Sigmoid colon (tissue), 7 donors: ENCODE measurements around the gene C5orf52. TPM values are rescaled to one million over a fixed set of nuclear protein-coding genes. Genes with fewer than 3 reads are reported as not detected.
A peak's percentile ranks its signal among the peaks of the same experiment; 100 is the strongest.

Source experiments
- DNase-seq: peaks from one replicate; pipeline ENCODE4 v3.0.0-alpha.2; 2019
- H3K27ac ChIP-seq, 4 donors: fragments of 200-600 bp; sonication (generic); one replicate each; pipeline ENCODE4 v1.5.1; 2016 to 2019; ENCODE audit warnings: mild to moderate bottlenecking in 1 of 4
- H3K27me3 ChIP-seq, 3 donors: fragments of 200-600 bp; sonication (generic); one replicate each; pipeline ENCODE4 v1.5.1; 2019; ENCODE audit warnings: mild to moderate bottlenecking in 1 of 3
- H3K36me3 ChIP-seq, 4 donors: fragments of 200-600 bp; sonication (generic); one replicate each; pipeline ENCODE4 v1.5.1; 2016 to 2019
- H3K4me1 ChIP-seq, 4 donors: fragments of 200-600 bp; sonication (generic); one replicate each; pipeline ENCODE4 v1.5.1; 2017 to 2019
- H3K4me3 ChIP-seq, 4 donors: fragments of 200-600 bp; sonication (generic); one replicate each; pipeline ENCODE4 v1.5.1; 2017 to 2019; ENCODE audit warnings: mild to moderate bottlenecking in 2 of 4, moderate library complexity in 1 of 4
- H3K9me3 ChIP-seq, 4 donors: fragments of 200-600 bp in 3 of 4; sonication (generic) in 3 of 4; one replicate each; pipeline versions ENCODE4 v1.5.1 to v1.6.1; 2013 to 2019
- EP300 ChIP-seq, 4 donors: sonication (generic); formaldehyde crosslinking; IDR thresholded peaks; one replicate each; pipeline ENCODE4 v1.6.1; 2017; ENCODE audit warnings: antibody characterized with exemption in 4 of 4
- POLR2A ChIP-seq, 2 donors: fragments of 450-650 bp; IDR thresholded peaks; one replicate each; pipeline ENCODE4 v1.6.1; 2016; ENCODE audit warnings: antibody characterized with exemption in 2 of 2, mild to moderate bottlenecking in 2 of 2, moderate library complexity in 2 of 2
- POLR2AphosphoS5 ChIP-seq, 4 donors: sonication (generic); formaldehyde crosslinking; IDR thresholded peaks; one replicate each; pipeline ENCODE4 v1.6.1; 2017; ENCODE audit warnings: antibody characterized with exemption in 4 of 4
- WGBS, 2 donors: extraction: QIAGEN DNeasy Blood & Tissue Kit; methylation state at CpG; one replicate each; pipeline ENCODE4 v1.1.7; 2013; 5-methylcytosine and 5-hydroxymethylcytosine counted together
- intact Hi-C: fragments of 100-400 bp; cut with DNase I; formaldehyde crosslinking; loops from one replicate; pipeline ENCODE4 v1.15.1; 2023
- polyA plus RNA-seq, 3 donors: library from polyadenylated mRNA; stranded (reverse); fragments of 200-250 nt; gene quantifications; one replicate each; pipeline ENCODE4 v1.2.3, GENCODE V29; 2013
- total RNA-seq, 4 donors: library from RNA; depleted of rRNA; stranded (reverse); fragments of >200 nt; gene quantifications; one replicate each; pipeline ENCODE4 v1.1.0, GENCODE V29; 2016
- TF ChIP-seq, protein P1 (sequence below), 4 experiments: fragments of 450-650 bp in 3 of 4; fragments of 200-600 bp in 1 of 4; IDR thresholded peaks; one replicate each; pipeline ENCODE4 v1.5.1; 2016 to 2019; ENCODE audit warnings: antibody characterized with exemption in 4 of 4, mild to moderate bottlenecking in 3 of 4, moderate library complexity in 2 of 4
- donor health status: healthy with polysubstance abuse.
- donor health status: Bipolar disorder and iron deficiency.
- donor health status: healthy.

The C5orf52 gene
- total and polyA plus RNA-seq, 7 donors: 0.48 TPM; not detected in 6

DNA sequence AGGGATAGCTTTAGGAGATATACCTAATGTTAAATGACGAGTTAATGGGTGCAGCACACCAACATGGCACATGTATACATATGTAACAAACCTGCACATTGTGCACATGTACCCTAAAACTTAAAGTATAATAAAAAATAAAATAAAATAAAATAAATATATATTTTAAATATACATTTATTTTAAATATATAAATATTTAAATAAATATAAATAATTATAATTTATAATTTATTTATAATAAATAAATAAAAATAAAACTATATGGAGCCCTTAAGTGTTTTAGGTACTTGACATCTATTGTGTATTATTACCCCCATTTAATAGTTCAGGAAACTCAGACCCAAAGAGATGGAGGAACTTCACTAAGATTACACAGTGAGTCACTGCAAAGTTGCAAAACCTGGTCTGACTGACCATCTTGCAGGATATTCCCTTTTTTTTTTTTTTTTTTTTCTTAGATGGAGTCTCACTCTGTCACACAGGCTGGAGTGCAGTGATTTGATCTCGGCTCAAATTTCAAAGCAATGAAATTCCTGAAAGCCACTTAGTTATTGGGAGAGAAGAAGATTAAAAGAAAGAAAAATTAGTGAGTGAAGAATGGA is 5.8 kb upstream of the C5orf52 start:
- Histone ChIP-seq H3K4me1 (peaks cover 0 to 4% (median under 1%) of the 10 kb centered on the region in 4 donors), H3K9me3 (peaks cover 0 to 2% (median 0%) of the 10 kb centered on the region in 4 donors), H3K36me3 (no peaks in the 10 kb centered on the region), H3K27me3 (peaks cover 0 to 3% (median 2%) of the 10 kb centered on the region in 3 donors), H3K4me3 (no peak overlapping the region), H3K27ac (no peak overlapping the region)
- intact Hi-C loops: no loop called here
- no peak for DNase-seq
- TF ChIP-seq POLR2AphosphoS5 (IDR thresholded peaks at IDR 0.05): no peak
- TF ChIP-seq, protein P1, sequence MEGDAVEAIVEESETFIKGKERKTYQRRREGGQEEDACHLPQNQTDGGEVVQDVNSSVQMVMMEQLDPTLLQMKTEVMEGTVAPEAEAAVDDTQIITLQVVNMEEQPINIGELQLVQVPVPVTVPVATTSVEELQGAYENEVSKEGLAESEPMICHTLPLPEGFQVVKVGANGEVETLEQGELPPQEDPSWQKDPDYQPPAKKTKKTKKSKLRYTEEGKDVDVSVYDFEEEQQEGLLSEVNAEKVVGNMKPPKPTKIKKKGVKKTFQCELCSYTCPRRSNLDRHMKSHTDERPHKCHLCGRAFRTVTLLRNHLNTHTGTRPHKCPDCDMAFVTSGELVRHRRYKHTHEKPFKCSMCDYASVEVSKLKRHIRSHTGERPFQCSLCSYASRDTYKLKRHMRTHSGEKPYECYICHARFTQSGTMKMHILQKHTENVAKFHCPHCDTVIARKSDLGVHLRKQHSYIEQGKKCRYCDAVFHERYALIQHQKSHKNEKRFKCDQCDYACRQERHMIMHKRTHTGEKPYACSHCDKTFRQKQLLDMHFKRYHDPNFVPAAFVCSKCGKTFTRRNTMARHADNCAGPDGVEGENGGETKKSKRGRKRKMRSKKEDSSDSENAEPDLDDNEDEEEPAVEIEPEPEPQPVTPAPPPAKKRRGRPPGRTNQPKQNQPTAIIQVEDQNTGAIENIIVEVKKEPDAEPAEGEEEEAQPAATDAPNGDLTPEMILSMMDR (IDR thresholded peaks at IDR 0.05): no peak
- TF ChIP-seq EP300 (IDR thresholded peaks at IDR 0.05): no peak
- TF ChIP-seq POLR2A (IDR thresholded peaks at IDR 0.05): no peak
- WGBS, 2 donors: 86 to 87% methylated on average over 2 of the region's 2 CpGs

DNA sequence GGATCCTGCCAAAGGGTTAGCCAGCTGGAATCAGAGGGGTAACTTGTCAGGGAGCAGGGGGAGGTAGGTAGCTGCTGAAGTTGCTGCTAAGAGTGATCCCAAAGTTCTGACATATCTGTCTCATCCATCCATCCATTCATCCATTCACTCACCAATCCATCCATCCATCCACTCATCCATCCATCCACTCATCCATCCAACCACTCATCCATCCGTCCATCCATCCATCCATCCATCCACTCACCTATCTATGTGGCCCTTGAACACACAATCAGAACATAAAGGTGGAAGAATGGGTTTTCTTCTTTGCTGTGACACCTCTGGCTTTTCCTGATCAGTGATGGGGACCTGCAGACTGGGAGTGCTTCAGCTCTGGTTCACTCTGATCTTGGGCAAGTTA is 3.0 kb upstream of the C5orf52 start:
- Histone ChIP-seq H3K4me3 (no peak overlapping the region), H3K4me1 (peaks cover 0 to 16% (median 12%) of the 10 kb centered on the region in 4 donors), H3K36me3 (no peaks in the 10 kb centered on the region), H3K27ac (no peak overlapping the region), H3K27me3 (peaks cover 0 to 17% (median 2%) of the 10 kb centered on the region in 3 donors), H3K9me3 (no peaks in the 10 kb centered on the region)
- WGBS, 2 donors: 87 to 91% methylated on average over 1 of the region's 1 CpG
- no peak for DNase-seq
- intact Hi-C loops: no loop called here
- no peak for TF ChIP-seq EP300 (IDR thresholded peaks at IDR 0.05)
- no peak for TF ChIP-seq POLR2AphosphoS5 (IDR thresholded peaks at IDR 0.05)
- TF ChIP-seq, protein P1 (IDR thresholded peaks at IDR 0.05): no peak

DNA sequence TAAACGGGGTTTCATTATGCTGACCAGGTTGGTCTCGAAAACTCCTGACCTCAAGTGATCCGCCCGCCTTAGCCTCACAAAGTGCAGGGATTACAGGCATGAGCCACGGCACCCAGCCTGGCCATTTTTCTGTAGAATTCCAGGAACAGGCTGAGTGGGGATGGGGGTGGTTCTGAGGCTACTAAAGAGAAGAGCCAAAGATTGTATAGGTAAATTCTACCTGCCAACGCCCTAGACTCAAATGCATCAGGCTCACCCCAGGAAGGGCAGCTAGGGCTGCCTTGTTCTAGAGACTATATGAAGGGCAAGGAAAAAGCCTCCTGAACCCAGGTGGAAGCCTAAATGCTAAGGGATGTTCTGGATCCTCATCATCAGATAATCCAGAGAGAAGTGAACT is 1.6 kb upstream of the C5orf52 start:
- H3K4me1 ChIP-seq: peaks cover 0 to 16% (median 12%) of the 10 kb centered on the region in 4 donors
- intact Hi-C loops: loop anchor here (5.0 kb wide), 1 partner anchor 92 kb away; the partner anchor contains the start of gene ADAM19
- WGBS, 2 donors: 20 to 78% methylated on average over 6 of the region's 6 CpGs
- DNase-seq: no peak
- no peaks in the 10 kb centered on the region for H3K9me3 ChIP-seq
- peaks cover 0 to 17% (median 2%) of the 10 kb centered on the region in 3 donors for H3K27me3 ChIP-seq
- no peak overlapping the region for H3K27ac ChIP-seq
- H3K36me3 ChIP-seq: no peaks in the 10 kb centered on the region
- TF ChIP-seq POLR2A (IDR thresholded peaks at IDR 0.05): no peak
- TF ChIP-seq, protein P1 (IDR thresholded peaks at IDR 0.05): no peak
- TF ChIP-seq POLR2AphosphoS5 (IDR thresholded peaks at IDR 0.05): no peak
- no peak for TF ChIP-seq EP300 (IDR thresholded peaks at IDR 0.05)
- no peak overlapping the region for H3K4me3 ChIP-seq

DNA sequence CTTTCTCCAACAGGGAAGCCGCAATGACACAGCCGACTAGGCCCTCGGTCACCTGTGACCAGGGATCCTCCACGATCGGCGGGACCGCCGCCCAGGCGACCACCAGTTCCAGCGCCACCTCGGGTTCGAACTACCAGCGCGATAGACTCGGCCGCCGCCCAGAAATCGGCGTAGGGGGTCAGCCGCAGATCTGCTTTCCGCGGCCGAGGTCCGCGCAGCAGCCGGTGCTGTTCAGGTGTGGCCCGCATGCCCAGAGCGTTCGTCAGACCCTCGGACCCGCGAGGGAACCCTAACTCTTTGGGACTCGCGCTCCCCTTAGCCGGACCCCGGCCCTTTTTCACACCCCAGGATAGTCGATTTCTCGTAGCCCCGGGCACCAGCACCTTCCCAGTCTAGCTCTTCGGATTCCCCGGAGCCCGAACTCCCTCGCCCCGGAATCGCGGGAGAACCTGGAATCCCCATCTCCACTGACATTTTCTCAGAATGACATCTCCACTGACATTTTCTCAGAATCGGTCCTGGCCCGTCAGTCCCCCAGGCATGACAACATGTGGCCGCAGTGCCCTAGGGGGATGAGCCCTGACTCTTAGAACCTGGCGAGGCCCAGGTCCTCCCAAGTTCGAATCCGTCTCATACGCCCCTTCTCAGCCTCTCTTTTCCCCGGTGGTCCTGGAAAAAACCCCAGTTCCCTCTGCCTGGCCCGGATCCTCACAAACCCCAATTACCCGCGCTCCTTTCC is 428 bp downstream of the C5orf52 start:
- 17 to 32% methylated on average over 57 of the region's 57 CpGs for WGBS, 2 donors
- peak overlapping the region in 2 of 4 donors; percentile 32 to 37 for H3K27ac ChIP-seq

More for the DNA sequence above, 428 bp downstream of the C5orf52 start:
- Histone ChIP-seq H3K36me3 (no peaks in the 10 kb centered on the region), H3K4me3 (peak overlapping the region; percentile 45 to 65 (median 58)), H3K4me1 (peaks cover 0 to 16% (median 12%) of the 10 kb centered on the region in 4 donors), H3K9me3 (no peaks in the 10 kb centered on the region), H3K27me3 (peaks cover 0 to 17% (median 2%) of the 10 kb centered on the region in 3 donors)
- no peak for DNase-seq
- intact Hi-C loops: loop anchor here (5.0 kb wide), 1 partner anchor 94 kb away; the partner anchor contains the start of gene ADAM19
- TF ChIP-seq POLR2A (IDR thresholded peaks at IDR 0.05) (no peak), POLR2AphosphoS5 (IDR thresholded peaks at IDR 0.05) (no peak), EP300 (IDR thresholded peaks at IDR 0.05) (no peak)
- TF ChIP-seq, protein P1 (IDR thresholded peaks at IDR 0.05): no peak
